Measurements from ENCODE around the gene SLC4A11.

GRCh38 chr20:3229798-3230197 lies 9.2 kb downstream of the SLC4A11 start:
- no peak for TF ChIP-seq CTCF (conservative IDR thresholded peaks at IDR 0.05; ENCODE audit: low read depth, low read length)
- no peak for TF ChIP-seq EZH2 (IDR thresholded peaks at IDR 0.05; ENCODE audit: borderline replicate concordance, low read depth, low read length, poor library complexity, severe bottlenecking)

All from A673 (cell line).